ENCODE measurements around the gene TMEM259. TPM values are rescaled to one million over a fixed set of nuclear protein-coding genes. Genes with fewer than 3 reads are reported as not detected.
A peak's percentile ranks its signal among the peaks of the same experiment; 100 is the strongest.

The TMEM259 gene
- total and polyA plus RNA-seq, 2 donors (not counting 1 experiment from before 2014, with no cell fraction given): 373 to 607 TPM

DNA sequence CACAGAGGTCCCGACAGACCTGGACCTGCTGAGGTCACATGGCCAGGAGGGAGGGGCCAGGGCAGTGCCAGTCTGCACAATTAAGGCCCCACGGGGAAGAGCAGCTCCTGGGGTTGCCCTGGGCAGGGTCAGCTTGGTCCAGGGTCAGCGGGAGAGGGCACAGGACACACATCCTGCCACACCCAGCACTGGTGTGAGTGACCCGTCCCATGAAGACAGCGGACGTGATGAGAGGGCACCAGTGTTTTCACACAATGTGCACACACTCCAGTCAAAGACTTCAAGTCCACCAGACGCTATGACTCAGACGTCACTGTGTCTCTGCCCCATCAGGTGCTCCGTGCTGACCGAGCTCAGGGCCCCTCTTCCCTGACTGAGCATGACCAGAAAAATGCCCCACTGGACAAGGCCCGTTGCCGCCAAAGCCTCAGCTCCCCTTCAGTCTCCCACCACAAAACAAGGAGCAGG lies 4.2 kb downstream of the TMEM259 start:
- peaks cover 90% of the 10 kb centered on the region for H4K20me1 ChIP-seq (ENCODE audit: control insufficient read depth, insufficient read depth, low read length, poor library complexity, severe bottlenecking)
- TF ChIP-seq, protein P1, sequence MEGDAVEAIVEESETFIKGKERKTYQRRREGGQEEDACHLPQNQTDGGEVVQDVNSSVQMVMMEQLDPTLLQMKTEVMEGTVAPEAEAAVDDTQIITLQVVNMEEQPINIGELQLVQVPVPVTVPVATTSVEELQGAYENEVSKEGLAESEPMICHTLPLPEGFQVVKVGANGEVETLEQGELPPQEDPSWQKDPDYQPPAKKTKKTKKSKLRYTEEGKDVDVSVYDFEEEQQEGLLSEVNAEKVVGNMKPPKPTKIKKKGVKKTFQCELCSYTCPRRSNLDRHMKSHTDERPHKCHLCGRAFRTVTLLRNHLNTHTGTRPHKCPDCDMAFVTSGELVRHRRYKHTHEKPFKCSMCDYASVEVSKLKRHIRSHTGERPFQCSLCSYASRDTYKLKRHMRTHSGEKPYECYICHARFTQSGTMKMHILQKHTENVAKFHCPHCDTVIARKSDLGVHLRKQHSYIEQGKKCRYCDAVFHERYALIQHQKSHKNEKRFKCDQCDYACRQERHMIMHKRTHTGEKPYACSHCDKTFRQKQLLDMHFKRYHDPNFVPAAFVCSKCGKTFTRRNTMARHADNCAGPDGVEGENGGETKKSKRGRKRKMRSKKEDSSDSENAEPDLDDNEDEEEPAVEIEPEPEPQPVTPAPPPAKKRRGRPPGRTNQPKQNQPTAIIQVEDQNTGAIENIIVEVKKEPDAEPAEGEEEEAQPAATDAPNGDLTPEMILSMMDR (IDR thresholded peaks at IDR 0.05): no peak
- TF ChIP-seq EZH2 (IDR thresholded peaks at IDR 0.05; ENCODE audit: borderline replicate concordance, insufficient read depth, low read depth, low read length, poor library complexity, severe bottlenecking): no peak
- peak overlapping the region; percentile 15 for H3K9ac ChIP-seq (ENCODE audit: low read length)
- DNase-seq (no peak), ATAC-seq (ENCODE audit: low read depth) (no peak)
- CTCF ChIA-PET: no interaction called here
- H3K9me3 ChIP-seq (ENCODE audit: control extremely low read depth in 1 of 3, control insufficient read depth in 2 of 3, insufficient read depth in 1 of 3, low read length in 2 of 3): no peaks in the 10 kb centered on the region
- Mint-ChIP-seq H3K9me3 (ENCODE audit: insufficient read depth) (no peaks in the 10 kb centered on the region), H3K27ac (peak overlapping the region; percentile 85), H3K4me3 (peak overlapping the region; percentile 79), H3K4me1 (peaks cover 50% of the 10 kb centered on the region), H3K27me3 (no peaks in the 10 kb centered on the region)
- intact Hi-C loops (cut with micrococcal nuclease): no loop called here
- no peak overlapping the region for H3K4me3 ChIP-seq (ENCODE audit: control extremely low read depth in 1 of 5, extremely low read depth in 1 of 5, insufficient read depth in 1 of 5, low read depth in 2 of 5, low read length in 4 of 5)
- peak overlapping the region; percentile 57 for H3K4me2 ChIP-seq (replicated peaks; ENCODE audit: low read depth, low read length, poor library complexity, severe bottlenecking)
- H3K79me2 ChIP-seq (ENCODE audit: control insufficient read depth, insufficient read depth, low read length): peaks cover 89% of the 10 kb centered on the region
- POLR2A ChIA-PET: interaction anchor here (0.6 to 1.6 kb wide), 3 partner anchors 8 to 15 kb away, joined by 3 to 7 read pairs (median 3); partner anchors contain the start of gene CNN2
- H3K36me3 ChIP-seq (replicated peaks in 1 of 2; ENCODE audit: control extremely low read depth in 1 of 2, control insufficient read depth in 1 of 2, extremely low read depth in 1 of 2, insufficient read depth in 2 of 2, low read length in 1 of 2): peaks cover 0 to 34% of the 10 kb centered on the region in 2 experiments
- WGBS (ENCODE audit: insufficient coverage): 86% methylated on average over 12 of the region's 12 CpGs
- no peak overlapping the region for H3K27ac ChIP-seq (ENCODE audit: low read length in 2 of 2)
- H3K27me3 ChIP-seq (replicated peaks in 1 of 4; ENCODE audit: control extremely low read depth in 1 of 4, control insufficient read depth in 3 of 4, insufficient read depth in 4 of 4, low read length in 3 of 4): no peaks in the 10 kb centered on the region
- peaks cover 41 to 60% of the 10 kb centered on the region in 2 donors for H3K4me1 ChIP-seq (ENCODE audit: control insufficient read depth in 2 of 2, insufficient read depth in 2 of 2, low read length in 2 of 2)
- no peak overlapping the region for H2AFZ ChIP-seq (ENCODE audit: insufficient read depth, low read depth, low read length, poor library complexity, severe bottlenecking)

DNA sequence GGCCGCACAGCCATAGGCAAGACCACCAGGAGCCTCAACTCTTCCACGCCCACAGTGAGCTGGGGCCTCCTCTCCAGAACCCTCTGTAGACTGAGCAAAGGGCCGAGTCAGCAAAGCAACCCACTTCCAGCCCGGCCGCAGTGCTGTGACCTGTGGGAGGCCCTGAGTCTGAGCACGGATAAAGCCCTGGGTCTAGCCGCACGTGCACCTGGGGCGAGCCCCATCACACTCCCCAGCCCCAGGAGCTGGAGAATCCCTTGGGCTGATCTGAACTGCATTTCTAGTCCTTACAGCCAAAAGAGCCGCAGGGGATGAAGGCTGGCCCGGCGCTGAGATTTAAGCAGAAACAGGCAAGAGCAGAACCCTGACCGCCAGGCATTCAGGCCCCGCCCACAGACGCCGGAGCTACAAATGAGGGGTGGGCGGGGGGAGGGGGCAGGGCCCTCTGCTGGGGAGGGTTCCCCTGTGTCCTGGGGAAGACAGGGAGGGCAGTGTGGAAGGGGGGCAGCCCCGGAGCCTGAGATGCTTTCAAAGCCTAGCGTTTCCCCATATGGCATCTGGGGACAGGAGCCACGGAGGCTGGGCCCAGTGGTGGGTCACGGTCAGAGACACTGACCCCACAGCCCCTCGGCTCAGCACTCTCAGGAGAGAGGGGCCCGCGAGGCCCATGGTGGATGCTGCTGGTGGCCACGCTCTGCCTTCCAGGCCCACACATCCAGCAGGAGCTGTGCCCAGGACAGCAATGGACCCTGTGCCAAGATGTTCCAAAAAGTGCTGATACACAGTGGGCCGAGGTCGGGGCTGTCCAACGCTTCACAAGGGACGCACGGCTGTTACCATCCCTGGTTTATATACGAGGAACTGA lies 4.9 kb downstream of the TMEM259 start:
- 86% methylated on average over 31 of the region's 31 CpGs for WGBS (ENCODE audit: insufficient coverage)
- H3K4me1 ChIP-seq (ENCODE audit: control insufficient read depth in 2 of 2, insufficient read depth in 2 of 2, low read length in 2 of 2): peaks cover 41 to 53% of the 10 kb centered on the region in 2 donors
- H3K4me3 ChIP-seq (ENCODE audit: control extremely low read depth in 1 of 5, extremely low read depth in 1 of 5, insufficient read depth in 1 of 5, low read depth in 2 of 5, low read length in 4 of 5): no peak overlapping the region
- no peak for TF ChIP-seq EZH2 (IDR thresholded peaks at IDR 0.05; ENCODE audit: borderline replicate concordance, insufficient read depth, low read depth, low read length, poor library complexity, severe bottlenecking)
- TF ChIP-seq, protein P1 (IDR thresholded peaks at IDR 0.05): no peak
- H3K4me2 ChIP-seq (replicated peaks; ENCODE audit: low read depth, low read length, poor library complexity, severe bottlenecking): peak overlapping the region; percentile 57
- Mint-ChIP-seq H3K4me3 (peak overlapping the region; percentile 79), H3K27me3 (no peaks in the 10 kb centered on the region), H3K9me3 (ENCODE audit: insufficient read depth) (no peaks in the 10 kb centered on the region), H3K27ac (peak overlapping the region; percentile 46), H3K4me1 (peaks cover 44% of the 10 kb centered on the region)
- no peaks in the 10 kb centered on the region for H3K27me3 ChIP-seq (replicated peaks in 1 of 4; ENCODE audit: control extremely low read depth in 1 of 4, control insufficient read depth in 3 of 4, insufficient read depth in 4 of 4, low read length in 3 of 4)
- H3K9me3 ChIP-seq (ENCODE audit: control extremely low read depth in 1 of 3, control insufficient read depth in 2 of 3, insufficient read depth in 1 of 3, low read length in 2 of 3): no peaks in the 10 kb centered on the region
- peaks cover 0 to 34% of the 10 kb centered on the region in 2 experiments for H3K36me3 ChIP-seq (replicated peaks in 1 of 2; ENCODE audit: control extremely low read depth in 1 of 2, control insufficient read depth in 1 of 2, extremely low read depth in 1 of 2, insufficient read depth in 2 of 2, low read length in 1 of 2)
- ChIA-PET POLR2A (interaction anchor here (0.7 to 1.6 kb wide), 3 partner anchors 7 to 253 kb away, joined by 3 read pairs; partner anchors contain the start of genes CIRBP and CNN2), CTCF (no interaction called here)
- H4K20me1 ChIP-seq (ENCODE audit: control insufficient read depth, insufficient read depth, low read length, poor library complexity, severe bottlenecking): peaks cover 96% of the 10 kb centered on the region
- intact Hi-C loops (cut with micrococcal nuclease): no loop called here
- H3K9ac ChIP-seq (ENCODE audit: low read length): no peak overlapping the region
- no peak overlapping the region for H3K27ac ChIP-seq (ENCODE audit: low read length in 2 of 2)
- no peak overlapping the region for H2AFZ ChIP-seq (ENCODE audit: insufficient read depth, low read depth, low read length, poor library complexity, severe bottlenecking)
- ATAC-seq (ENCODE audit: low read depth) (no peak), DNase-seq (no peak)
- H3K79me2 ChIP-seq (ENCODE audit: control insufficient read depth, insufficient read depth, low read length): peaks cover 89% of the 10 kb centered on the region
